H1 (cell line): Measurements from ENCODE around the gene PTGIR. TPM values are rescaled to one million over a fixed set of nuclear protein-coding genes. Genes with fewer than 3 reads are reported as not detected.

Source experiments
- CTCF ChIA-PET: fragments of 300-600 bp; sonication (Branson Sonifier 250); formaldehyde crosslinking; loops from one replicate; lab custom pipeline; 2021; ENCODE audit not compliant: partially characterized antibody; lab: Charles Lee
- POLR2A ChIA-PET: fragments of 300-600 bp; sonication (Branson Sonifier 250); formaldehyde crosslinking; loops from one replicate; lab custom pipeline; 2021; ENCODE audit warnings: inconsistent platforms; ENCODE audit not compliant: partially characterized antibody; lab: Charles Lee
- DNase-seq, 2 experiments: peaks; one replicate each; pipeline versions ENCODE4 v3.0.0 to v3.0.0-alpha.2; 2010 to 2022; ENCODE audit warnings: low spot score in 2 of 2, low read depth in 1 of 2, mixed read lengths in 1 of 2
- FAIRE-seq: peaks from 2 replicates; lab custom pipeline; 2011; peaks lifted over from hg19 to GRCh38; lab: Jason Lieb, UNC
- H2AFZ ChIP-seq: 2 replicates; pipeline ENCODE4 v1.8.1; 2012; ENCODE audit warnings: low read length, inconsistent platforms
- H2AK5ac ChIP-seq: 2 replicates; pipeline ENCODE4 v1.6.1; 2013; ENCODE audit warnings: low read depth, low read length
- H2BK120ac ChIP-seq: replicated peaks from 2 replicates; pipeline ENCODE3; 2013; ENCODE audit warnings: low read depth, low read length, inconsistent platforms
- H2BK12ac ChIP-seq: 2 replicates; pipeline ENCODE4 v1.6.1; 2013; ENCODE audit warnings: low read depth, low read length
- H2BK15ac ChIP-seq: 2 replicates; pipeline ENCODE4 v1.6.1; 2013; ENCODE audit warnings: low read length
- H2BK20ac ChIP-seq: 2 replicates; pipeline ENCODE4 v1.6.1; 2013; ENCODE audit warnings: low read length
- H2BK5ac ChIP-seq: 2 replicates; pipeline ENCODE4 v1.6.1; 2013; ENCODE audit warnings: low read depth, low read length
- H3K14ac ChIP-seq: 2 replicates; pipeline ENCODE4 v1.6.1; 2013; ENCODE audit warnings: inconsistent platforms; ENCODE audit not compliant: insufficient read length
- H3K18ac ChIP-seq: 2 replicates; pipeline ENCODE4 v1.6.1; 2013; ENCODE audit warnings: low read length; ENCODE audit errors: extremely low read depth
- H3K23ac ChIP-seq: 2 replicates; pipeline ENCODE4 v1.6.1; 2013; ENCODE audit warnings: inconsistent platforms; ENCODE audit not compliant: insufficient read length
- H3K23me2 ChIP-seq: 2 replicates; pipeline ENCODE4 v1.6.1; 2013; ENCODE audit warnings: low read depth, low read length
- H3K27ac ChIP-seq: 2 replicates; pipeline ENCODE4 v1.6.1; 2011; ENCODE audit warnings: low read depth, low read length, inconsistent platforms
- H3K27me3 ChIP-seq, 4 experiments: replicated peaks in 1 of 4; 1 replicate in 1 of 4; 2 replicates in 3 of 4; pipeline versions ENCODE4 v1.6.1 to v1.8.1; 2011 to 2013; ENCODE audit warnings: low read length in 3 of 4, mild to moderate bottlenecking in 3 of 4, inconsistent platforms in 2 of 4, mixed read lengths in 2 of 4, moderate library complexity in 1 of 4; ENCODE audit not compliant: control insufficient read depth in 3 of 4, insufficient read depth in 3 of 4; ENCODE audit errors: extremely low read depth in 1 of 4
- H3K36me3 ChIP-seq, 4 experiments: 2 replicates each; pipeline versions ENCODE4 v1.6.1 to v1.8.1; 2011 to 2013; ENCODE audit warnings: mild to moderate bottlenecking in 4 of 4, low read length in 3 of 4, moderate library complexity in 2 of 4, control low read depth in 1 of 4, inconsistent platforms in 1 of 4; ENCODE audit not compliant: insufficient read depth in 4 of 4, control insufficient read depth in 2 of 4
- H3K4ac ChIP-seq: replicated peaks from 2 replicates; pipeline ENCODE3; 2013; ENCODE audit warnings: low read length, low read depth, mixed read lengths, inconsistent platforms; ENCODE audit not compliant: insufficient read length
- H3K4me1 ChIP-seq, 4 experiments: replicated peaks in 1 of 4; 1 replicate in 1 of 4; 2 replicates in 3 of 4; pipeline versions ENCODE4 v1.6.1 to v1.8.1; 2011 to 2013; ENCODE audit warnings: low read length in 3 of 4, inconsistent platforms in 2 of 4, mixed read lengths in 1 of 4; ENCODE audit not compliant: insufficient read depth in 4 of 4, control insufficient read depth in 3 of 4
- H3K4me2 ChIP-seq, 2 experiments: 2 replicates each; pipeline versions ENCODE4 v1.6.1 to v1.8.1; 2011 to 2013; ENCODE audit warnings: low read depth in 2 of 2, low read length in 2 of 2, control low read depth in 1 of 2, inconsistent platforms in 1 of 2, mild to moderate bottlenecking in 1 of 2; ENCODE audit not compliant: insufficient read depth in 1 of 2
- H3K4me3 ChIP-seq, 4 experiments: fragments of 200-600, 300-600 bp in 1 of 4; sonication (generic), shearing (Covaris generic), sonication (Bioruptor Twin) in 1 of 4; 2 replicates each; pipeline versions ENCODE4 v1.5.1 to v1.8.1; 2011 to 2016; ENCODE audit warnings: low read length in 4 of 4, low read depth in 3 of 4, control low read depth in 2 of 4, inconsistent platforms in 2 of 4, mild to moderate bottlenecking in 2 of 4, mixed read lengths in 1 of 4, moderate library complexity in 1 of 4; ENCODE audit not compliant: insufficient read depth in 2 of 4; ENCODE audit errors: extremely low read depth in 1 of 4
- H3K56ac ChIP-seq: replicated peaks from 2 replicates; pipeline ENCODE3; 2013; ENCODE audit warnings: low read depth, mild to moderate bottlenecking, mixed read lengths, low read length, inconsistent platforms; ENCODE audit not compliant: insufficient read length
- H3K79me1 ChIP-seq: 2 replicates; pipeline ENCODE4 v1.6.1; 2013; ENCODE audit warnings: low read depth, low read length, control low read depth
- H3K79me2 ChIP-seq, 2 experiments: 2 replicates each; pipeline versions ENCODE4 v1.6.1 to v1.8.1; 2012 to 2013; ENCODE audit warnings: low read length in 2 of 2, mild to moderate bottlenecking in 2 of 2, inconsistent platforms in 1 of 2; ENCODE audit not compliant: insufficient read depth in 2 of 2, control insufficient read depth in 1 of 2
- H3K9ac ChIP-seq, 4 experiments: replicated peaks in 1 of 4; 1 replicate in 1 of 4; 2 replicates in 3 of 4; pipeline versions ENCODE4 v1.6.1 to v1.8.1; 2011 to 2013; ENCODE audit warnings: low read depth in 3 of 4, low read length in 3 of 4, control low read depth in 2 of 4, mild to moderate bottlenecking in 2 of 4, moderate library complexity in 2 of 4, inconsistent platforms in 1 of 4; ENCODE audit errors: extremely low read depth in 1 of 4
- H3K9me3 ChIP-seq, 2 experiments: 2 replicates each; pipeline versions ENCODE4 v1.6.1 to v1.8.1; 2012 to 2013; ENCODE audit warnings: mild to moderate bottlenecking in 2 of 2, moderate library complexity in 2 of 2, control low read depth in 1 of 2, inconsistent platforms in 1 of 2, low read depth in 1 of 2, low read length in 1 of 2, mixed read lengths in 1 of 2; ENCODE audit not compliant: insufficient read depth in 2 of 2
- H4K20me1 ChIP-seq, 2 experiments: replicated peaks in 1 of 2; 2 replicates each; pipeline versions ENCODE3 to v1.8.1; 2011 to 2013; ENCODE audit warnings: inconsistent platforms in 2 of 2, low read length in 2 of 2, mild to moderate bottlenecking in 1 of 2; ENCODE audit not compliant: insufficient read depth in 2 of 2, control insufficient read depth in 1 of 2
- H4K5ac ChIP-seq: 2 replicates; pipeline ENCODE4 v1.6.1; 2013; ENCODE audit warnings: low read length, low read depth, mixed read lengths, inconsistent platforms; ENCODE audit not compliant: insufficient read length
- H4K8ac ChIP-seq: 2 replicates; pipeline ENCODE4 v1.8.0; 2013; ENCODE audit warnings: mild to moderate bottlenecking, moderate library complexity, low read length, inconsistent platforms; ENCODE audit not compliant: insufficient read depth; ENCODE audit errors: extremely low read depth
- H4K91ac ChIP-seq: replicated peaks from 2 replicates; pipeline ENCODE3; 2013; ENCODE audit warnings: low read length, mixed read lengths, inconsistent platforms; ENCODE audit not compliant: insufficient read length
- CTCF ChIP-seq, 3 experiments: IDR thresholded peaks; 1 replicate in 2 of 3; 2 replicates in 1 of 3; pipeline versions ENCODE4 v1.5.1 to v1.6.1; 2011; ENCODE audit warnings: low read length in 3 of 3, mild to moderate bottlenecking in 3 of 3, inconsistent platforms in 2 of 3, low read depth in 1 of 3, moderate library complexity in 1 of 3; ENCODE audit not compliant: insufficient read depth in 1 of 3; ENCODE audit errors: control extremely low read depth in 1 of 3
- E2F6 ChIP-seq: IDR thresholded peaks from 2 replicates; pipeline ENCODE4 v1.6.1; 2012; ENCODE audit warnings: inconsistent platforms
- KDM1A ChIP-seq: fragments of 200-600, 300-600 bp; sonication (generic); IDR thresholded peaks from 2 replicates; pipeline ENCODE4 v1.7.1; 2016; ENCODE audit warnings: mild to moderate bottlenecking, low read length, borderline replicate concordance
- KDM4A ChIP-seq: IDR thresholded peaks from one replicate; pipeline ENCODE4 v1.7.1; 2012; ENCODE audit warnings: low read depth, mild to moderate bottlenecking, moderate library complexity, low read length, inconsistent platforms; ENCODE audit not compliant: severe bottlenecking
- MAX ChIP-seq: IDR thresholded peaks from 2 replicates; pipeline ENCODE4 v1.6.1; 2012; ENCODE audit warnings: inconsistent platforms
- PHF8 ChIP-seq: fragments of 200-600 bp; sonication (generic); conservative IDR thresholded peaks from 2 replicates; pipeline ENCODE4 v1.7.1; 2012; ENCODE audit warnings: low read depth, mild to moderate bottlenecking, inconsistent platforms, low read length, moderate library complexity
- RFX5 ChIP-seq: IDR thresholded peaks from 2 replicates; pipeline ENCODE4 v1.6.1; 2011; ENCODE audit warnings: low read depth, low read length, improper control_type of control experiment, borderline replicate concordance
- SIN3A ChIP-seq, 2 experiments: IDR thresholded peaks in 1 of 2; conservative IDR thresholded peaks in 1 of 2; 2 replicates each; pipeline ENCODE4 v1.6.1; 2011 to 2012; ENCODE audit warnings: low read length in 2 of 2, improper control_type of control experiment in 1 of 2, low read depth in 1 of 2, mild to moderate bottlenecking in 1 of 2
- WGBS, 2 experiments: shearing (Covaris generic) in 1 of 2; methylation state at CpG; one replicate each; pipeline versions ENCODE4 v1.1.6 to v1.1.7; 2013 to 2015; ENCODE audit warnings: low lambda C conversion rate in 2 of 2, mixed read lengths in 2 of 2, inconsistent platforms in 1 of 2, low coverage in 1 of 2, missing lambda C conversion rate in 1 of 2; ENCODE audit not compliant: insufficient replicate concordance in 2 of 2, insufficient coverage in 1 of 2, insufficient read length in 1 of 2; ENCODE audit errors: extremely low coverage in 1 of 2, missing lambda C conversion rate in 1 of 2; 5-methylcytosine and 5-hydroxymethylcytosine counted together
- polyA plus RNA-seq, 7 experiments: library from polyadenylated mRNA; depleted of rRNA in 3 of 7; stranded (reverse) in 5 of 7; unstranded in 2 of 7; fragments of >200 nt in 5 of 7; fragments of 200-250 nt in 2 of 7; gene quantifications; 1 replicate in 5 of 7; 2 replicates in 1 of 7; 4 replicates in 1 of 7; pipeline versions ENCODE4 v1.2.1 to v1.2.3, GENCODE V29; 2011 to 2013; ENCODE audit warnings: missing spikeins in 2 of 7, mixed read lengths in 2 of 7
- total RNA-seq: library from RNA; stranded (reverse); fragmentation: NEBNext Ultra II Directional; extraction: Animal tissue kit (Norgen Biotek cat#: 25700); gene quantifications from 2 replicates; pipeline ENCODE4 v1.2.1, GENCODE V29; 2021

Gene PTGIR
- total and polyA plus RNA-seq, 2 of the 8 experiments (the other 6 are each of a cell fraction or from before 2014, with no cell fraction given), result 0.15 TPM; not detected in 1

GRCh38 chr19:46660551-46661019 is 35.7 kb upstream of the PTGIR start:
- H3K27ac ChIP-seq, result no peak overlapping the region
- FAIRE-seq (no peak), DNase-seq (no peak)
- no peak overlapping the region for H3K4ac ChIP-seq
- no peak overlapping the region for H3K9ac ChIP-seq
- H3K4me1 ChIP-seq, result peaks cover 0 to 14% (median 9%) of the 10 kb centered on the region in 4 experiments; a peak in 6 of 7 replicates
- H3K23ac ChIP-seq, result no peak overlapping the region
- no peak overlapping the region; the same call in 1 of the 2 replicates for H3K18ac ChIP-seq
- H2AK5ac ChIP-seq, result no peak overlapping the region
- peaks cover 12% of the 10 kb centered on the region; the same call in 1 of the 2 replicates for H3K23me2 ChIP-seq
- H3K79me1 ChIP-seq, result no peaks in the 10 kb centered on the region
- H4K91ac ChIP-seq, result no peak overlapping the region
- no peak overlapping the region for H4K5ac ChIP-seq
- H3K14ac ChIP-seq, result no peak overlapping the region
- no peak overlapping the region for H2BK120ac ChIP-seq
- peak overlapping the region; percentile 87 to 98 for H3K4me2 ChIP-seq
- peaks cover 0 to 17% (median 11%) of the 10 kb centered on the region in 4 experiments; a peak in 4 of 7 replicates for H3K27me3 ChIP-seq
- H3K36me3 ChIP-seq, result no peaks in the 10 kb centered on the region
- no peak overlapping the region for H4K8ac ChIP-seq
- peaks cover 0 to 2% of the 10 kb centered on the region in 2 experiments for H4K20me1 ChIP-seq
- no peak overlapping the region for H2AFZ ChIP-seq
- H2BK5ac ChIP-seq, result no peak overlapping the region
- 2% methylated on average over 18 of the region's 40 CpGs; no CpG with 5 or more reads in 1 of the 2 experiments for WGBS, 2 experiments
- H2BK20ac ChIP-seq, result no peak overlapping the region
- no peaks in the 10 kb centered on the region for H3K79me2 ChIP-seq
- no peak overlapping the region for H3K56ac ChIP-seq
- peak overlapping the region; percentile 47 to 71 (median 54) for H3K4me3 ChIP-seq
- ChIA-PET POLR2A (interaction anchor here (0.6 to 2.0 kb wide), 10 partner anchors 10 to 127 kb away, joined by 3 to 7 read pairs (median 4); partner anchors contain the start of genes CALM3 and SLC1A5), CTCF (interaction anchor here (1.0 to 18.2 kb wide), 9 partner anchors 12 to 145 kb away, joined by 3 to 341 read pairs (median 15); no protein-coding TSS in a partner anchor)
- H2BK12ac ChIP-seq, result no peak overlapping the region
- no peaks in the 10 kb centered on the region for H3K9me3 ChIP-seq
- no peak overlapping the region for H2BK15ac ChIP-seq
- TF ChIP-seq KDM4A, result peak; percentile 36
- TF ChIP-seq KDM1A, result 0 out of 2 replicates have a peak, but pooled peaks have one; percentile 4
- TF ChIP-seq E2F6, result peak; percentile 59; the same call in 1 of the 2 replicates
- peak; percentile 24 to 79; a peak in 2 of 4 replicates for TF ChIP-seq SIN3A (conservative IDR thresholded peaks at IDR 0.05 in 1 of 2, IDR thresholded peaks at IDR 0.05 in 1 of 2; ENCODE audit: low read depth in 1 of 2, low read length in 2 of 2)
- 0 out of 2 replicates have a peak, but pooled peaks have one; percentile 20 for TF ChIP-seq PHF8
- no peak for TF ChIP-seq CTCF (IDR thresholded peaks at IDR 0.05; ENCODE audit: control extremely low read depth in 1 of 3, insufficient read depth in 1 of 3, low read depth in 1 of 3, low read length in 3 of 3)
- peak; percentile 72 for TF ChIP-seq MAX
- TF ChIP-seq RFX5, result no peak
